Breast epithelium (tissue), 3 donors: ENCODE measurements around the gene LRG1.

Source experiments
- CTCF ChIP-seq, 3 donors: fragments of 450-650 bp; IDR thresholded peaks; one replicate each; pipeline ENCODE4 v1.5.1; 2016 to 2017; ENCODE audit warnings: antibody characterized with exemption in 3 of 3, mild to moderate bottlenecking in 3 of 3, moderate library complexity in 3 of 3
- POLR2A ChIP-seq: fragments of 450-650 bp; IDR thresholded peaks from one replicate; pipeline ENCODE4 v1.6.1; 2016; ENCODE audit warnings: antibody characterized with exemption, mild to moderate bottlenecking, moderate library complexity

DNA sequence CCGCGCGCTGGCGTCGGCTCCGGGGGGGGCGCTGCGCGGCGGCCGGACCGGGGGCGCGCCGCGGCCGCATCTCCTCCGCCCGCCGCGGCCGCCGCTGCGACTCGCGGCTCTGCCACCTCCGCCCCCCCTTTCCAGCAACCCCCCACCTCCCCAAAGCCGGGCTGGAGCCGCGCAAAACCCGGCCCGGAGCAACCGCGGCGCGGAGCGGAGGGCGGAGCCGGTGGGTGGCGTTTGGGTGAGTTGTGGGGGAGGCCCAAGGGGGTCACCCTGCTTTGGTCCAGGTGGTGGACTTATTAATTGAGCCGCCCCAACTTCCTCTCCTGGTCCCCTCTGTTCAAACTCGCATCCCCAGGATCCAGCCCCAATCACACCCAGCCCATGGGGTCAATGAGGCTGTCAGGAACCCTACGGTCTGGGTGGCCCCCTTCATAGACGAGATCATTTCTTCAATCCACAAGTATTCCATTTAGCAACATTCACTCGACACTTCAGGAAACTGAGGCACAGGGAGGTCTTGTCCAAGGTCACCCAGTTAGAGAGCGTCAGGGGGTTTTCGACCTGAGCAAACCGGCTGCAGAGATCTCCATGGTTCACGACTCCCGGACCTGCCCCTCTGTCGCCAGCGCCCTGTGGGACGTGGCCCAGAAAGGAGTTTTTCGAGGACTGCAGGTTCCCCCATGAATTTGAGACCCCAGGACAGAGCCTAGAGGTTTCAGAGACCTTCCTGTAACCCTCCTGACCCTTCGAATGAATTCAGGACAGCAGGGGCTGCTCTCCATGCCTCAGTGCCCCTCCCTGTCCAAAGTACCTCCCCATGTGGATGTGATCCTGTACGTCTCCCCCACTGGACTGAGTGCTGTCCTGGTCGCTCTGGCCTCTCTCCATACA, 42.1 kb upstream of the LRG1 start:
- TF ChIP-seq CTCF (IDR thresholded peaks at IDR 0.05): no peak
- no peak for TF ChIP-seq POLR2A
